H1 (cell line): ENCODE measurements around the gene SCAMP5. TPM values are rescaled to one million over a fixed set of nuclear protein-coding genes. Genes with fewer than 3 reads are reported as not detected.

Experiments
- CTCF ChIA-PET: fragments of 300-600 bp; sonication (Branson Sonifier 250); formaldehyde crosslinking; loops from one replicate; lab custom pipeline; 2021; ENCODE audit not compliant: partially characterized antibody; lab: Charles Lee
- POLR2A ChIA-PET: fragments of 300-600 bp; sonication (Branson Sonifier 250); formaldehyde crosslinking; loops from one replicate; lab custom pipeline; 2021; ENCODE audit warnings: inconsistent platforms; ENCODE audit not compliant: partially characterized antibody; lab: Charles Lee
- DNase-seq, 2 experiments: peaks; one replicate each; pipeline versions ENCODE4 v3.0.0 to v3.0.0-alpha.2; 2010 to 2022; ENCODE audit warnings: low spot score in 2 of 2, low read depth in 1 of 2, mixed read lengths in 1 of 2
- FAIRE-seq: peaks from 2 replicates; lab custom pipeline; 2011; peaks lifted over from hg19 to GRCh38; lab: Jason Lieb, UNC
- H2AFZ ChIP-seq: 2 replicates; pipeline ENCODE4 v1.8.1; 2012; ENCODE audit warnings: low read length, inconsistent platforms
- H2AK5ac ChIP-seq: 2 replicates; pipeline ENCODE4 v1.6.1; 2013; ENCODE audit warnings: low read depth, low read length
- H2BK120ac ChIP-seq: replicated peaks from 2 replicates; pipeline ENCODE3; 2013; ENCODE audit warnings: low read depth, low read length, inconsistent platforms
- H2BK12ac ChIP-seq: 2 replicates; pipeline ENCODE4 v1.6.1; 2013; ENCODE audit warnings: low read depth, low read length
- H2BK15ac ChIP-seq: 2 replicates; pipeline ENCODE4 v1.6.1; 2013; ENCODE audit warnings: low read length
- H2BK20ac ChIP-seq: 2 replicates; pipeline ENCODE4 v1.6.1; 2013; ENCODE audit warnings: low read length
- H2BK5ac ChIP-seq: 2 replicates; pipeline ENCODE4 v1.6.1; 2013; ENCODE audit warnings: low read depth, low read length
- H3K14ac ChIP-seq: 2 replicates; pipeline ENCODE4 v1.6.1; 2013; ENCODE audit warnings: inconsistent platforms; ENCODE audit not compliant: insufficient read length
- H3K18ac ChIP-seq: 2 replicates; pipeline ENCODE4 v1.6.1; 2013; ENCODE audit warnings: low read length; ENCODE audit errors: extremely low read depth
- H3K23ac ChIP-seq: 2 replicates; pipeline ENCODE4 v1.6.1; 2013; ENCODE audit warnings: inconsistent platforms; ENCODE audit not compliant: insufficient read length
- H3K23me2 ChIP-seq: 2 replicates; pipeline ENCODE4 v1.6.1; 2013; ENCODE audit warnings: low read depth, low read length
- H3K27ac ChIP-seq: 2 replicates; pipeline ENCODE4 v1.6.1; 2011; ENCODE audit warnings: low read depth, low read length, inconsistent platforms
- H3K27me3 ChIP-seq, 4 experiments: replicated peaks in 1 of 4; 1 replicate in 1 of 4; 2 replicates in 3 of 4; pipeline versions ENCODE4 v1.6.1 to v1.8.1; 2011 to 2013; ENCODE audit warnings: low read length in 3 of 4, mild to moderate bottlenecking in 3 of 4, inconsistent platforms in 2 of 4, mixed read lengths in 2 of 4, moderate library complexity in 1 of 4; ENCODE audit not compliant: control insufficient read depth in 3 of 4, insufficient read depth in 3 of 4; ENCODE audit errors: extremely low read depth in 1 of 4
- H3K36me3 ChIP-seq, 4 experiments: 2 replicates each; pipeline versions ENCODE4 v1.6.1 to v1.8.1; 2011 to 2013; ENCODE audit warnings: mild to moderate bottlenecking in 4 of 4, low read length in 3 of 4, moderate library complexity in 2 of 4, control low read depth in 1 of 4, inconsistent platforms in 1 of 4; ENCODE audit not compliant: insufficient read depth in 4 of 4, control insufficient read depth in 2 of 4
- H3K4ac ChIP-seq: replicated peaks from 2 replicates; pipeline ENCODE3; 2013; ENCODE audit warnings: low read length, low read depth, mixed read lengths, inconsistent platforms; ENCODE audit not compliant: insufficient read length
- H3K4me1 ChIP-seq, 4 experiments: replicated peaks in 1 of 4; 1 replicate in 1 of 4; 2 replicates in 3 of 4; pipeline versions ENCODE4 v1.6.1 to v1.8.1; 2011 to 2013; ENCODE audit warnings: low read length in 3 of 4, inconsistent platforms in 2 of 4, mixed read lengths in 1 of 4; ENCODE audit not compliant: insufficient read depth in 4 of 4, control insufficient read depth in 3 of 4
- H3K4me2 ChIP-seq, 2 experiments: 2 replicates each; pipeline versions ENCODE4 v1.6.1 to v1.8.1; 2011 to 2013; ENCODE audit warnings: low read depth in 2 of 2, low read length in 2 of 2, control low read depth in 1 of 2, inconsistent platforms in 1 of 2, mild to moderate bottlenecking in 1 of 2; ENCODE audit not compliant: insufficient read depth in 1 of 2
- H3K4me3 ChIP-seq, 4 experiments: fragments of 200-600, 300-600 bp in 1 of 4; sonication (generic), shearing (Covaris generic), sonication (Bioruptor Twin) in 1 of 4; 2 replicates each; pipeline versions ENCODE4 v1.5.1 to v1.8.1; 2011 to 2016; ENCODE audit warnings: low read length in 4 of 4, low read depth in 3 of 4, control low read depth in 2 of 4, inconsistent platforms in 2 of 4, mild to moderate bottlenecking in 2 of 4, mixed read lengths in 1 of 4, moderate library complexity in 1 of 4; ENCODE audit not compliant: insufficient read depth in 2 of 4; ENCODE audit errors: extremely low read depth in 1 of 4
- H3K56ac ChIP-seq: replicated peaks from 2 replicates; pipeline ENCODE3; 2013; ENCODE audit warnings: low read depth, mild to moderate bottlenecking, mixed read lengths, low read length, inconsistent platforms; ENCODE audit not compliant: insufficient read length
- H3K79me1 ChIP-seq: 2 replicates; pipeline ENCODE4 v1.6.1; 2013; ENCODE audit warnings: low read depth, low read length, control low read depth
- H3K79me2 ChIP-seq, 2 experiments: 2 replicates each; pipeline versions ENCODE4 v1.6.1 to v1.8.1; 2012 to 2013; ENCODE audit warnings: low read length in 2 of 2, mild to moderate bottlenecking in 2 of 2, inconsistent platforms in 1 of 2; ENCODE audit not compliant: insufficient read depth in 2 of 2, control insufficient read depth in 1 of 2
- H3K9ac ChIP-seq, 4 experiments: replicated peaks in 1 of 4; 1 replicate in 1 of 4; 2 replicates in 3 of 4; pipeline versions ENCODE4 v1.6.1 to v1.8.1; 2011 to 2013; ENCODE audit warnings: low read depth in 3 of 4, low read length in 3 of 4, control low read depth in 2 of 4, mild to moderate bottlenecking in 2 of 4, moderate library complexity in 2 of 4, inconsistent platforms in 1 of 4; ENCODE audit errors: extremely low read depth in 1 of 4
- H3K9me3 ChIP-seq, 2 experiments: 2 replicates each; pipeline versions ENCODE4 v1.6.1 to v1.8.1; 2012 to 2013; ENCODE audit warnings: mild to moderate bottlenecking in 2 of 2, moderate library complexity in 2 of 2, control low read depth in 1 of 2, inconsistent platforms in 1 of 2, low read depth in 1 of 2, low read length in 1 of 2, mixed read lengths in 1 of 2; ENCODE audit not compliant: insufficient read depth in 2 of 2
- H4K20me1 ChIP-seq, 2 experiments: replicated peaks in 1 of 2; 2 replicates each; pipeline versions ENCODE3 to v1.8.1; 2011 to 2013; ENCODE audit warnings: inconsistent platforms in 2 of 2, low read length in 2 of 2, mild to moderate bottlenecking in 1 of 2; ENCODE audit not compliant: insufficient read depth in 2 of 2, control insufficient read depth in 1 of 2
- H4K5ac ChIP-seq: 2 replicates; pipeline ENCODE4 v1.6.1; 2013; ENCODE audit warnings: low read length, low read depth, mixed read lengths, inconsistent platforms; ENCODE audit not compliant: insufficient read length
- H4K8ac ChIP-seq: 2 replicates; pipeline ENCODE4 v1.8.0; 2013; ENCODE audit warnings: mild to moderate bottlenecking, moderate library complexity, low read length, inconsistent platforms; ENCODE audit not compliant: insufficient read depth; ENCODE audit errors: extremely low read depth
- H4K91ac ChIP-seq: replicated peaks from 2 replicates; pipeline ENCODE3; 2013; ENCODE audit warnings: low read length, mixed read lengths, inconsistent platforms; ENCODE audit not compliant: insufficient read length
- CHD1 ChIP-seq: IDR thresholded peaks from 2 replicates; pipeline ENCODE4 v1.6.1; 2012; ENCODE audit warnings: low read depth, low read length, improper control_type of control experiment
- CREB1 ChIP-seq: IDR thresholded peaks from 2 replicates; pipeline ENCODE4 v1.6.1; 2012; ENCODE audit warnings: inconsistent platforms
- CTBP2 ChIP-seq: IDR thresholded peaks from 2 replicates; pipeline ENCODE4 v1.7.0; 2011; ENCODE audit warnings: borderline replicate concordance, mild to moderate bottlenecking, moderate library complexity, mixed read lengths, low read length; ENCODE audit not compliant: insufficient read depth, insufficient read length
- EGR1 ChIP-seq: IDR thresholded peaks from 2 replicates; pipeline ENCODE4 v1.6.1; 2011; ENCODE audit warnings: low read depth, low read length, borderline replicate concordance
- GTF2F1 ChIP-seq: IDR thresholded peaks from 2 replicates; pipeline ENCODE4 v1.6.1; 2012; ENCODE audit warnings: low read depth, low read length, improper control_type of control experiment, borderline replicate concordance
- KDM1A ChIP-seq: fragments of 200-600, 300-600 bp; sonication (generic); IDR thresholded peaks from 2 replicates; pipeline ENCODE4 v1.7.1; 2016; ENCODE audit warnings: mild to moderate bottlenecking, low read length, borderline replicate concordance
- RFX5 ChIP-seq: IDR thresholded peaks from 2 replicates; pipeline ENCODE4 v1.6.1; 2011; ENCODE audit warnings: low read depth, low read length, improper control_type of control experiment, borderline replicate concordance
- RNF2 ChIP-seq: fragments of 200-900, 300-1000 bp; sonication (generic); IDR thresholded peaks from 2 replicates; pipeline ENCODE4 v1.7.1; 2016; ENCODE audit warnings: borderline replicate concordance, low read depth, mild to moderate bottlenecking, antibody characterized with exemption, low read length; ENCODE audit not compliant: poor library complexity, severe bottlenecking; ENCODE audit errors: missing control alignments
- SP2 ChIP-seq: IDR thresholded peaks from 2 replicates; pipeline ENCODE4 v1.6.1; 2012; ENCODE audit warnings: mild to moderate bottlenecking, low read length, inconsistent platforms
- SUZ12 ChIP-seq: fragments of 200-600 bp; sonication (generic); IDR thresholded peaks from 2 replicates; pipeline ENCODE4 v1.6.1; 2012; ENCODE audit warnings: mild to moderate bottlenecking, inconsistent platforms, low read length, moderate library complexity, mixed read lengths
- TCF12 ChIP-seq: IDR thresholded peaks from 2 replicates; pipeline ENCODE4 v1.6.1; 2011; ENCODE audit warnings: low read depth, mild to moderate bottlenecking, low read length
- WGBS, 2 experiments: shearing (Covaris generic) in 1 of 2; methylation state at CpG; one replicate each; pipeline versions ENCODE4 v1.1.6 to v1.1.7; 2013 to 2015; ENCODE audit warnings: low lambda C conversion rate in 2 of 2, mixed read lengths in 2 of 2, inconsistent platforms in 1 of 2, low coverage in 1 of 2, missing lambda C conversion rate in 1 of 2; ENCODE audit not compliant: insufficient replicate concordance in 2 of 2, insufficient coverage in 1 of 2, insufficient read length in 1 of 2; ENCODE audit errors: extremely low coverage in 1 of 2, missing lambda C conversion rate in 1 of 2; 5-methylcytosine and 5-hydroxymethylcytosine counted together
- polyA plus RNA-seq, 7 experiments: library from polyadenylated mRNA; depleted of rRNA in 3 of 7; stranded (reverse) in 5 of 7; unstranded in 2 of 7; fragments of >200 nt in 5 of 7; fragments of 200-250 nt in 2 of 7; gene quantifications; 1 replicate in 5 of 7; 2 replicates in 1 of 7; 4 replicates in 1 of 7; pipeline versions ENCODE4 v1.2.1 to v1.2.3, GENCODE V29; 2011 to 2013; ENCODE audit warnings: missing spikeins in 2 of 7, mixed read lengths in 2 of 7
- total RNA-seq: library from RNA; stranded (reverse); fragmentation: NEBNext Ultra II Directional; extraction: Animal tissue kit (Norgen Biotek cat#: 25700); gene quantifications from 2 replicates; pipeline ENCODE4 v1.2.1, GENCODE V29; 2021

The SCAMP5 gene
- total and polyA plus RNA-seq, 2 of the 8 experiments (the other 6 are each of a cell fraction or from before 2014, with no cell fraction given): 55.4 to 94.7 TPM

GRCh38 chr15:75002398-75002797 lies 7.0 kb downstream of the SCAMP5 start:
- no peaks in the 10 kb centered on the region for H3K23me2 ChIP-seq
- H4K5ac ChIP-seq: no peak overlapping the region
- H2BK5ac ChIP-seq: no peak overlapping the region
- no peak overlapping the region for H2AFZ ChIP-seq
- H3K4me3 ChIP-seq: no peak overlapping the region
- H3K23ac ChIP-seq: no peak overlapping the region
- H3K56ac ChIP-seq: no peak overlapping the region
- no peak for TF ChIP-seq CREB1
- no peak for TF ChIP-seq SP2
- no peak for TF ChIP-seq EGR1
- TF ChIP-seq TCF12: no peak
- no peak for TF ChIP-seq RNF2
- TF ChIP-seq CHD1: no peak
- TF ChIP-seq CTBP2: no peak
- TF ChIP-seq GTF2F1: no peak
- TF ChIP-seq RFX5: no peak
- TF ChIP-seq SUZ12: no peak
- TF ChIP-seq KDM1A: no peak
- no peak overlapping the region for H3K4me2 ChIP-seq
- H3K4me1 ChIP-seq: no peaks in the 10 kb centered on the region
- 79% methylated on average over 7 of the region's 7 CpGs; no CpG with 5 or more reads in 1 of the 2 experiments for WGBS, 2 experiments
- no peaks in the 10 kb centered on the region for H3K27me3 ChIP-seq
- no peak overlapping the region for H2BK20ac ChIP-seq
- no peak overlapping the region for H4K8ac ChIP-seq
- no peaks in the 10 kb centered on the region for H3K9me3 ChIP-seq
- no peak for FAIRE-seq
- H3K18ac ChIP-seq: no peak overlapping the region
- no peak for DNase-seq
- no peak overlapping the region for H3K14ac ChIP-seq
- CTCF ChIA-PET: interaction anchor here (0.5 to 1.3 kb wide), 4 partner anchors 13 to 203 kb away, joined by 3 to 4 read pairs (median 4); no protein-coding TSS in a partner anchor
- no peak overlapping the region for H3K4ac ChIP-seq
- H2AK5ac ChIP-seq: no peak overlapping the region
- H4K91ac ChIP-seq: no peak overlapping the region
- H3K36me3 ChIP-seq: no peaks in the 10 kb centered on the region
- POLR2A ChIA-PET: no interaction called here
- no peak overlapping the region for H3K27ac ChIP-seq
- H3K9ac ChIP-seq: no peak overlapping the region
- no peak overlapping the region for H2BK12ac ChIP-seq
- H3K79me1 ChIP-seq: no peaks in the 10 kb centered on the region; the same call in 1 of the 2 replicates
- H2BK15ac ChIP-seq: no peak overlapping the region
- no peak overlapping the region for H2BK120ac ChIP-seq
- H3K79me2 ChIP-seq: peaks cover 0 to 5% of the 10 kb centered on the region in 2 experiments; a peak in 1 of 4 replicates
- peaks cover 0 to 4% of the 10 kb centered on the region in 2 experiments for H4K20me1 ChIP-seq
